GM19328 (cell line): Measurements from ENCODE around the gene NNAT.

ENCODE experiments used
- ATAC-seq: cut with Tn5 transposase; IDR thresholded peaks from one replicate; pipeline ENCODE4 v1.9.1; 2021; ENCODE audit warnings: mild to moderate bottlenecking, moderate library complexity; ENCODE audit not compliant: unreplicated experiment

Gene NNAT

DNA sequence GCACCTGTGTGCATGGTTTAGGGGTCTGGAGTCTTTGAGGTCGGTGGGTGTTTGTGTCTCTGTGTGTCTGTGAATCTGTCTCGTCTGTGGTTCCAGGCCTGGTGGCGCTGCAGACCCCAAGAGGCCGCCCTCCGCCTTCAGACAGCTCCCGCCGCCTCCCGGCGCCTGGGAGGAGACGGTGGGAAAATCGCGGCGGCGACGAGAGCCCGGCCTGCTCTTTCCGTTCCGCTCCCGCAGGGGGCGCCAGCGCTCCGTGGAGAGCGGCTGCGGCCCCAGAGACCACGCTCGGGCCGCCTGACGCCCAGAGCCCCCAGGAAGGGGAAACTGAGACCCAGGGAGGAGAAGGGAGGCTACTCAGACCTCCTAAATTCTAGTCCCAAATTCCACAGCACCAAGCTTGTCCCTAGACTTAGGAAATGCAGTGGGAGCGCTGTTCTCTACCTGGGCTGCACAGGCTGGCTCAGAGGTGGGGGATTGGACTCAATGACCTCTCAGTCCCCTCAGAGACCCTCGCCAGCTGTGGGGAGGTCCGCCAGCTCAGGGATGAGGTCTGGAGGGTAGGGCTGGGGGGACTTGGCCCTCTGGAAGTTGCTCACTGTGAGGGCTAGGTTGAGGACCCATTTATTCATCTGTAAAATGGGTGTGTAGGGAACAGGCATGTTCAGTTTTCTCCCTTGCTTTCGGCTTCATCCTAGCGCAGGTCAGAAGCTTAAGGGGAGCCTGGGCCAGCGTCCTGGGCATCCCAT is 43.5 kb downstream of the NNAT start:
- ATAC-seq: no peak

DNA sequence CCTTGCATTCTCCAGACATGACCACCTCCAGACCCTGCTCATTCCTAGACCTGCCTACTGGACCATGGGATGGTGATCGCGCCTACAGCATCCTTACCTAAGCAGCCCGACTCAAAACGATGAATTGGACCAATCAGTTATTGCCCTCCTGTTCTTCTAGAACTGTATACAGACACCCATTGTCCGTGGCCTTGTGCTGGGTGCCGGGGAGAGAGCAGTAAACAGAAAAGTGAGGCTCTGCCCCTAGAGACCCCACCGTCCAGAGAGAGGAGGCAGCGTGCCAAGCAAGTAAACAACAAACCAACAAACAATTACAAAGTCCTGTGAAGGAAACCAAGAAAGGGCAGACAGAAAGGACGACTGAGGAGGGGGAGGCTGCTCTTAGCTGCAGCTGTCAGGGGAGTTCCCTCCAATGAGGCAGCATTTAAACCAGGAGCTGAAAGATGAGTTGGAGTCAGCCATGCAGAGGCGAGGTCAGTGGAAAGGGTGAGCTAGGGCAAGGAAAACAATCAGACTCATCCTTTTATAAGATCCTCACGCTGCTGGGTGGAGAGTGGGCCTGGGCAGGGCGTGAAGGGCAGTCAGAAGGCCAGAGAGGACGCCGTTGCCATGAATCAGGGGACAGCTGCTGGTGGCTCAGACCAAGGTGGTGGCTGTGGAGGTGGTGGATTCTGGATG is 44.2 kb downstream of the NNAT start:
- ATAC-seq: no peak

DNA sequence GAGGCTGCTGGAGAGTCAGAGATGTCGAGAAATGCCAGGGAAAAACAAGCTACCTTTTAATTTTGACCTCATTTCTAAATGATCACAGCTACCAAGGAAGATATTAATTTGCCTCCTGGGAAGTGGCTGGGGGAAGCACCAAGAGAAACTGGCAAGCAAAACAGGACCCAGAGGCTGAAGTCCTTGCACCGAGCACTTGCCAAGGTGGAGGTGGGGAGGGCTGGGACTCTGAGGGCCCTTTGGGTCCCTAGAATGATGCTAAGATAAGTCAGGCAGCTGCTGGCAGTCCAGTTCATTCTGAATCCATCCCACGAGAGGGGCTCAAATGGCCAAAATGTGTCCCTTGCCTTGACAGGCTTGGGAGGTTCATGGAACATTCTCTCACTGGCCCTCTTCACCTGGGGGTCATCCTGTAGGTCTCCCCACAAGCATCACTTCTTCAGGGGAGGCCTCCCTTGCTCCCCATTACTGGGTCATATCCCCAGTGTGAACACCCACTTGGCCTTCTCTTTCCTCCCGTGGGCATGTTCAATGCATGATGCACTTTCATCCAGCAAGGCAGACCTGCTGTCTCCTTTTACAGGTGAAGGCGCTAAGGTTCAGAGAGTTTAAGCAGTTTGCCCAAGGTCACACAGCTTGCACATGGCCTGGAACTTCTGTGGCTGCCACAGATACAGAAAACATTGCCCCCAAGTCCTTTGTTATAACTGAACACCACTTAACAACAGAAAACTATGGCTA is 45.7 kb downstream of the NNAT start:
- no peak for ATAC-seq

DNA sequence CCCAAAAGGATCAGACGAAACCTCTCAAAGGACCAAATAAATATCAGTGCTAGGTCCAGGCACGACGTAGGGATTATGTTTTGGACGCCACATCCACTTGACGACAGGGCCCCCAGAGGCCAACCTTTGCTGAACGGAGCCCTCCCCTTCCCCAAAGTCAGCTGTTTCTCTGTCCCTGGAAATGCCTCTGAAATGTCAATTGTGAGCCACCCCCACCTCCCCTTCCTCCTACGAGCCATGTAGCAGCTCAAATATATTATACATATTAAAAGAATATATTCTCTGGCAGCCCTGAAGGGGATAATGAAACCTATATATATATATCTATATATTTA is 46.2 kb downstream of the NNAT start:
- ATAC-seq: no peak

DNA sequence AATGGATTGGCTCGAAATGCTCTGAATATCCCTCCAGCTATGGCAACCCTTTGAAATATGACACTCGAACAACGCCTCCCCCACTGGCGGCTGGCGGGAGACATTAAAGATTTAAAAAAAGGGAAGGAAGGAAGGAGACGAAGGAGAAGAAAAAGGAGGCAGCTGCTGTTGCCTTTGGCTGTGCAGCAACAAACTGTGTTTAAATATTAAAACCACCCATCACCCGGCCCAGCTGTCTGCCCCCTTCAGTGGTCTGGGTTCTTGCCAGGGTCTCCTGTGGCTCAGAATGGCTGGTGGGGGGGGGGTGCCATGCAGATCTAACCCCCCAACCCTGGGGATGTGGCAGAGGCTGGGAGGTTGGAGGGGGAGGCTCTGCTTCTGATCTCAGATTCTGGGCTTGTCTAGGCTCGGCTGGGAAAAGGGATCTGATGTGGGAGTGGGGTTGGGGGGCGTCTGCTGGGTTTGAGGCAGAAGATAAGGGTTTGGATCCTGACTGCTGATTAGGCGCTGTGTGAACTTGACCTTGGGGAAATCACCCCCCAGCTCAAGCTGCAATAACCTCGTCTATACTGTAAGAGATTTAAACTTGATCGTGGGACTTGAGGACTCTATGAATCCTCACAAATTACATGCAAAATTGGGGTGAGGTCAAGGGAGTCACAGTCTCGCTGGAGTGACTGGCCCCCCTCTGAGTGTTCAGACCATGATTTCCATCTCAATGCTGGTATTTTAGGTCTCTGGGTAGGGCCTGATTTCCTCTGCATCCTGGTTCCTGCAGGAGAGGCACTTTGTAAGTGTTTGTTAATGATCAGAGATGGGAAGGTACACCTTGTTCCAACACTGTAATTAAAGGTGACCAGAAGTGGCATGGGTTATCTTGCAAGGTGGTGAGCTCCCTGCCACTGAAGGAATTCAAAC is 46.9 kb downstream of the NNAT start:
- ATAC-seq: no peak

DNA sequence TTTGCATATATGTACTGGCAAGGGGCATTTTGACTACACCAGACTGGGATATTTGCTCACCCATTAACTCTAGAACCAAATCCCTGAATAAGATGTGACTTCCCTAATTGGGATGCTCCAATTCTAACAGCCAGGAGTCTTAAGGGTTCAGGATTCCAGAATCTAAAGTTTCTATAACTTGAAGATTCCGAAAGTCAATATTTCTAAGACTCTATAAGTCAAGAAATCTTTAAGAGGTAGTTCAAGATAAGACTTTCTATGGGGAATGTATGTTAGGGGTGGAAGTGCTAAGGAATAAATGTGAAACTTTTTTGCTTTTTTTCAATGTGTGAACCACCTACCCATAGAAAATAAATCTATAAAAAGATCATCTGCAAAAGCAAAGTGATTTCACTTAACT is 49.4 kb downstream of the NNAT start:
- no peak for ATAC-seq

DNA sequence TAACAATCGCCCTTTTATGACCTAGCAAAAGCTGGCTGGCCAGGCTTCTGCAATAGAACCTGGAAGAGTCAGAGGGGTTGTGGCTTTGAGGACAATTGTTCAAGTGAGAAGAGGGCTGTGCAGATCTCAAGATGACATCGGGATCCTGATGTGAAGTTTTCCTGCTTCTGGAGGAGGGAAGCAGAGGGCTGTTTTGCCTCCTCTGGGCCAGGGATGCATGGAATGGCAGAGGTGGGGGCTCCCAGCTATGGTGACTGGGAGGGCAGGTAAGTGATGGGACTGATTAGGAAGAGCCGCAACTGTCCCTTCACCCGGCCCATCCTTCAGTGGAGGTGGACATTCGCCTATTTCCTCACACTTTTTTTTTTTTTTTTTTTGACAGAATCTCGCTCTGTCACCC is 50.0 kb downstream of the NNAT start:
- no peak for ATAC-seq
